HepG2 (cell line): Measurements from ENCODE around the gene TGFBRAP1. TPM values are rescaled to one million over a fixed set of nuclear protein-coding genes. Genes with fewer than 3 reads are reported as not detected.

ENCODE experiments used
- ARHGAP35 ChIP-seq: sonication (generic); formaldehyde crosslinking; IDR thresholded peaks from 2 replicates; pipeline ENCODE4 v1.9.0; 2022; ENCODE audit warnings: mild to moderate bottlenecking, inconsistent platforms, moderate library complexity, missing genetic modification reagents, borderline replicate concordance
- BRD4 ChIP-seq: sonication (generic); formaldehyde crosslinking; IDR thresholded peaks from 2 replicates; pipeline ENCODE4 v1.4.0; 2020; ENCODE audit warnings: missing genetic modification reagents
- KMT2B ChIP-seq: IDR thresholded peaks from 2 replicates; pipeline ENCODE4 v1.6.1; 2016; ENCODE audit warnings: missing genetic modification reagents, missing compliant biosample characterization
- MXD3 ChIP-seq: IDR thresholded peaks from 2 replicates; pipeline ENCODE4 v1.6.1; 2016; ENCODE audit warnings: mild to moderate bottlenecking, missing biosample characterization, missing genetic modification reagents
- NR2C2 ChIP-seq: sonication (generic); formaldehyde crosslinking; IDR thresholded peaks from 2 replicates; pipeline ENCODE4 v1.4.0; 2020; ENCODE audit warnings: missing genetic modification reagents, mild to moderate bottlenecking, moderate library complexity, borderline replicate concordance
- PAWR ChIP-seq: sonication (generic); formaldehyde crosslinking; IDR thresholded peaks from 2 replicates; pipeline ENCODE4 v1.4.0; 2020; ENCODE audit warnings: missing genetic modification reagents, mild to moderate bottlenecking, borderline replicate concordance
- RNF2 ChIP-seq: fragments of 450-650 bp; conservative IDR thresholded peaks from 2 replicates; pipeline ENCODE4 v1.6.1; 2016; ENCODE audit warnings: low read depth
- ZMYM2 ChIP-seq: sonication (generic); formaldehyde crosslinking; IDR thresholded peaks from 2 replicates; pipeline ENCODE4 v1.8.0; 2022; ENCODE audit warnings: mild to moderate bottlenecking, missing genetic modification reagents
- ZNF253 ChIP-seq: sonication (generic); formaldehyde crosslinking; IDR thresholded peaks from 2 replicates; pipeline ENCODE4 v1.8.0; 2022; ENCODE audit warnings: mild to moderate bottlenecking, missing genetic modification reagents, borderline replicate concordance
- ZNF354B ChIP-seq: sonication (generic); formaldehyde crosslinking; IDR thresholded peaks from 2 replicates; pipeline ENCODE4 v1.8.0; 2022; ENCODE audit warnings: mild to moderate bottlenecking, missing genetic modification reagents
- ZNF552 ChIP-seq: sonication (generic); formaldehyde crosslinking; IDR thresholded peaks from 2 replicates; pipeline ENCODE4 v1.9.0; 2022; ENCODE audit warnings: missing genetic modification reagents, mild to moderate bottlenecking, borderline replicate concordance
- ZNF780A ChIP-seq: sonication (generic); formaldehyde crosslinking; IDR thresholded peaks from 2 replicates; pipeline ENCODE4 v1.8.0; 2022; ENCODE audit warnings: mild to moderate bottlenecking, missing genetic modification reagents, moderate library complexity
- ZNF891 ChIP-seq: sonication (generic); formaldehyde crosslinking; IDR thresholded peaks from 2 replicates; pipeline ENCODE4 v1.5.0; 2020; ENCODE audit warnings: mild to moderate bottlenecking, missing genetic modification reagents
- ZSCAN20 ChIP-seq: sonication (generic); formaldehyde crosslinking; IDR thresholded peaks from 2 replicates; pipeline ENCODE4 v1.4.0; 2020; ENCODE audit warnings: missing genetic modification reagents, mild to moderate bottlenecking, borderline replicate concordance
- polyA plus RNA-seq, 8 experiments: library from polyadenylated mRNA; depleted of rRNA in 3 of 8; stranded (reverse) in 7 of 8; unstranded in 1 of 8; fragments of >200 nt; fragmentation: Illumina TruSeq in 4 of 8; extraction: Trizol in 4 of 8; gene quantifications; 2 replicates each; pipeline versions ENCODE4 v1.2.1 to v1.2.3, GENCODE V29; 2011 to 2016; ENCODE audit warnings: low read depth in 4 of 8, missing spikeins in 1 of 8, mixed read lengths in 1 of 8; ENCODE audit not compliant: insufficient read depth in 1 of 8
- total RNA-seq, 5 experiments: library from RNA; depleted of rRNA; stranded (reverse); fragments of >200 nt; fragmentation: Illumina TruSeq; extraction: Trizol; gene quantifications; 2 replicates each; pipeline ENCODE4 v1.2.3, GENCODE V29; 2016; ENCODE audit warnings: low read depth in 1 of 5
- TF ChIP-seq, protein P1 (sequence below): sonication (generic); formaldehyde crosslinking; conservative IDR thresholded peaks from 2 replicates; pipeline ENCODE4 v1.4.0; 2020; ENCODE audit warnings: mild to moderate bottlenecking, missing genetic modification reagents, moderate library complexity
- TF ChIP-seq, protein P2 (sequence below): sonication (generic); formaldehyde crosslinking; IDR thresholded peaks from 2 replicates; pipeline ENCODE4 v1.4.0; 2020; ENCODE audit warnings: missing genetic modification reagents; ENCODE audit errors: not compliant biosample characterization
- TF ChIP-seq, protein P3 (sequence below): sonication (generic); formaldehyde crosslinking; IDR thresholded peaks from 2 replicates; pipeline ENCODE4 v1.5.1; 2020; ENCODE audit warnings: missing genetic modification reagents, mild to moderate bottlenecking, borderline replicate concordance
- TF ChIP-seq, protein P4 (sequence below): sonication (generic); formaldehyde crosslinking; IDR thresholded peaks from 2 replicates; pipeline ENCODE4 v1.8.0; 2022; ENCODE audit warnings: low read depth, missing genetic modification reagents
- TF ChIP-seq, protein P5 (sequence below): sonication (generic); formaldehyde crosslinking; IDR thresholded peaks from 2 replicates; pipeline ENCODE4 v1.4.0; 2020; ENCODE audit warnings: missing genetic modification reagents

Gene TGFBRAP1
- total and polyA plus RNA-seq, 2 of the 13 experiments (the other 11 are each of a cell fraction or from before 2014, with no cell fraction given), result 12.7 to 22.9 TPM

DNA sequence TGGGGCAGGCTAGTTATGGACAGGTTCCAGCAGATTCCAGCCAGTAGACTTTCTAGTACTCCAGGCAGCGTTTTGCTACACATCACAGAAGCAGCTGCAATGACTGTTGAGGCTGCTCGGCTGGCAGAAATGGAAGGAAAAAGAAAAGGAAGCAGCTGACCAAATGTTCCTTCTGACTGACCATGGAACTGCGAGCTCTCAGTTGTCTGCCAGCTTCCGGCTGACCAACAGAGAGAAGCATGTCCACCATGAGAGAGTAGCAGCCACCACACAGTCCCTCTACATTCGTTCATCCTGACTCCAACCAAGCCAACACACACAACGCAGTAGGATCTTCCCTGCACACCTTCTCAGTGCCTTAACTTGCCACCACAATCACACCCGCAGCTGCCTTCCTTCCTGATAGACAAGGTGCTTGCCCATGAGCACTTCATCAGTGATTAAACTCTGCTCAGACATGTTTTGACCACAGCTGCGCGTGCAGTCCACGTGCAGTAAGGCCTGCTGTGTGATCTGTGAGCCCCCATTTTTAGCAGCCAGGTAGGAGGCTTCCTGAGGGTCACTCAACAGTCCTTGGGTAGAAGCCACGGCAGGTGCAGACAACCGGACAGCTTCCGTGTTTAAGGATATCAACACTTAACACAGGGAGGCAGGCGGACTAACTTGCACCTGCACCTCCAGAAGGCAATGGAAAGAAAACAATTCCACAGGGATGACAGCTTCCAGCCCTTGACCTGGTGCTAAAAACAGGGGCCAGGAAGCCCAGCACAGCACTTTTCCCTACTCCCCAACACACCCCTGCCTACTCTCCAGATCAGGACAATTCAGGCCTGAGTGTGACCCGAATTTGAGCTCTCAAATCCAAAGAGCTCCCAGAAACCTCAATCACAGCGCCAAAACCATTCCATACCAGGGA is 996 bp downstream of the TGFBRAP1 start (continued):
- TF ChIP-seq, protein P1, sequence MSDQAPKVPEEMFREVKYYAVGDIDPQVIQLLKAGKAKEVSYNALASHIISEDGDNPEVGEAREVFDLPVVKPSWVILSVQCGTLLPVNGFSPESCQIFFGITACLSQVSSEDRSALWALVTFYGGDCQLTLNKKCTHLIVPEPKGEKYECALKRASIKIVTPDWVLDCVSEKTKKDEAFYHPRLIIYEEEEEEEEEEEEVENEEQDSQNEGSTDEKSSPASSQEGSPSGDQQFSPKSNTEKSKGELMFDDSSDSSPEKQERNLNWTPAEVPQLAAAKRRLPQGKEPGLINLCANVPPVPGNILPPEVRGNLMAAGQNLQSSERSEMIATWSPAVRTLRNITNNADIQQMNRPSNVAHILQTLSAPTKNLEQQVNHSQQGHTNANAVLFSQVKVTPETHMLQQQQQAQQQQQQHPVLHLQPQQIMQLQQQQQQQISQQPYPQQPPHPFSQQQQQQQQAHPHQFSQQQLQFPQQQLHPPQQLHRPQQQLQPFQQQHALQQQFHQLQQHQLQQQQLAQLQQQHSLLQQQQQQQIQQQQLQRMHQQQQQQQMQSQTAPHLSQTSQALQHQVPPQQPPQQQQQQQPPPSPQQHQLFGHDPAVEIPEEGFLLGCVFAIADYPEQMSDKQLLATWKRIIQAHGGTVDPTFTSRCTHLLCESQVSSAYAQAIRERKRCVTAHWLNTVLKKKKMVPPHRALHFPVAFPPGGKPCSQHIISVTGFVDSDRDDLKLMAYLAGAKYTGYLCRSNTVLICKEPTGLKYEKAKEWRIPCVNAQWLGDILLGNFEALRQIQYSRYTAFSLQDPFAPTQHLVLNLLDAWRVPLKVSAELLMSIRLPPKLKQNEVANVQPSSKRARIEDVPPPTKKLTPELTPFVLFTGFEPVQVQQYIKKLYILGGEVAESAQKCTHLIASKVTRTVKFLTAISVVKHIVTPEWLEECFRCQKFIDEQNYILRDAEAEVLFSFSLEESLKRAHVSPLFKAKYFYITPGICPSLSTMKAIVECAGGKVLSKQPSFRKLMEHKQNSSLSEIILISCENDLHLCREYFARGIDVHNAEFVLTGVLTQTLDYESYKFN (CRISPR knock-in tag), result peak; percentile 52; the same call in 1 of the 2 replicates
- TF ChIP-seq, protein P2, sequence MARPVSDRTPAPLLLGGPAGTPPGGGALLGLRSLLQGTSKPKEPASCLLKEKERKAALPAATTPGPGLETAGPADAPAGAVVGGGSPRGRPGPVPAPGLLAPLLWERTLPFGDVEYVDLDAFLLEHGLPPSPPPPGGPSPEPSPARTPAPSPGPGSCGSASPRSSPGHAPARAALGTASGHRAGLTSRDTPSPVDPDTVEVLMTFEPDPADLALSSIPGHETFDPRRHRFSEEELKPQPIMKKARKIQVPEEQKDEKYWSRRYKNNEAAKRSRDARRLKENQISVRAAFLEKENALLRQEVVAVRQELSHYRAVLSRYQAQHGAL (CRISPR knock-in tag), result peak; percentile 32
- TF ChIP-seq RNF2 (peak; percentile 89), ZNF780A (CRISPR knock-in tag) (peak; percentile 87; the same call in 1 of the 2 replicates), PAWR (peak; percentile 72; the same call in 1 of the 2 replicates), ZSCAN20 (no peak), ZNF253 (CRISPR knock-in tag) (0 out of 2 replicates have a peak, but pooled peaks have one; percentile 80), ZNF354B (0 out of 2 replicates have a peak, but pooled peaks have one; percentile 65), ZMYM2 (CRISPR knock-in tag) (0 out of 2 replicates have a peak, but pooled peaks have one; percentile 53), NR2C2 (CRISPR knock-in tag) (peak; percentile 63; the same call in 1 of the 2 replicates), BRD4 (CRISPR knock-in tag) (no peak; the same call in 1 of the 2 replicates), MXD3 (CRISPR knock-in tag) (peak; percentile 87), KMT2B (CRISPR knock-in tag) (peak; percentile 59), ZNF891 (CRISPR knock-in tag) (peak; percentile 80), ZNF552 (CRISPR knock-in tag) (peak; percentile 45; the same call in 1 of the 2 replicates), ARHGAP35 (CRISPR knock-in tag) (peak; percentile 76; the same call in 1 of the 2 replicates)
- TF ChIP-seq, protein P3, sequence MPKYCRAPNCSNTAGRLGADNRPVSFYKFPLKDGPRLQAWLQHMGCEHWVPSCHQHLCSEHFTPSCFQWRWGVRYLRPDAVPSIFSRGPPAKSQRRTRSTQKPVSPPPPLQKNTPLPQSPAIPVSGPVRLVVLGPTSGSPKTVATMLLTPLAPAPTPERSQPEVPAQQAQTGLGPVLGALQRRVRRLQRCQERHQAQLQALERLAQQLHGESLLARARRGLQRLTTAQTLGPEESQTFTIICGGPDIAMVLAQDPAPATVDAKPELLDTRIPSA (CRISPR knock-in tag), result peak; percentile 17; the same call in 1 of the 2 replicates
- TF ChIP-seq, protein P4, sequence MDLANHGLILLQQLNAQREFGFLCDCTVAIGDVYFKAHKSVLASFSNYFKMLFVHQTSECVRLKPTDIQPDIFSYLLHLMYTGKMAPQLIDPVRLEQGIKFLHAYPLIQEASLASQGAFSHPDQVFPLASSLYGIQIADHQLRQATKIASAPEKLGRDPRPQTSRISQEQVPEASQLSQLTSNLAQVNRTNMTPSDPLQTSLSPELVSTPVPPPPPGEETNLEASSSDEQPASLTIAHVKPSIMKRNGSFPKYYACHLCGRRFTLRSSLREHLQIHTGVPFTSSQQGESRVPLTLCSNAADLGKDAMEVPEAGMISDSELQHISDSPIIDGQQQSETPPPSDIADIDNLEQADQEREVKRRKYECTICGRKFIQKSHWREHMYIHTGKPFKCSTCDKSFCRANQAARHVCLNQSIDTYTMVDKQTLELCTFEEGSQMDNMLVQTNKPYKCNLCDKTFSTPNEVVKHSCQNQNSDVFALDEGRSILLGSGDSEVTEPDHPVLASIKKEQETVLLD, result peak; percentile 23; the same call in 1 of the 2 replicates
- TF ChIP-seq, protein P5, sequence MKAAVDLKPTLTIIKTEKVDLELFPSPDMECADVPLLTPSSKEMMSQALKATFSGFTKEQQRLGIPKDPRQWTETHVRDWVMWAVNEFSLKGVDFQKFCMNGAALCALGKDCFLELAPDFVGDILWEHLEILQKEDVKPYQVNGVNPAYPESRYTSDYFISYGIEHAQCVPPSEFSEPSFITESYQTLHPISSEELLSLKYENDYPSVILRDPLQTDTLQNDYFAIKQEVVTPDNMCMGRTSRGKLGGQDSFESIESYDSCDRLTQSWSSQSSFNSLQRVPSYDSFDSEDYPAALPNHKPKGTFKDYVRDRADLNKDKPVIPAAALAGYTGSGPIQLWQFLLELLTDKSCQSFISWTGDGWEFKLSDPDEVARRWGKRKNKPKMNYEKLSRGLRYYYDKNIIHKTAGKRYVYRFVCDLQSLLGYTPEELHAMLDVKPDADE, result no peak
